Measurements from ENCODE around the gene FOXC2.
A peak's percentile ranks its signal among the peaks of the same experiment; 100 is the strongest.

Gene FOXC2

GRCh38 chr16:86566601-86566965 lies at the start of gene FOXC2:
FOXC2 (plus strand) TSS chr16:86566829; CDS start chr16:86567336, 507 bp downstream.
- DNase-seq (ENCODE audit: low spot score), result no peak

DNA sequence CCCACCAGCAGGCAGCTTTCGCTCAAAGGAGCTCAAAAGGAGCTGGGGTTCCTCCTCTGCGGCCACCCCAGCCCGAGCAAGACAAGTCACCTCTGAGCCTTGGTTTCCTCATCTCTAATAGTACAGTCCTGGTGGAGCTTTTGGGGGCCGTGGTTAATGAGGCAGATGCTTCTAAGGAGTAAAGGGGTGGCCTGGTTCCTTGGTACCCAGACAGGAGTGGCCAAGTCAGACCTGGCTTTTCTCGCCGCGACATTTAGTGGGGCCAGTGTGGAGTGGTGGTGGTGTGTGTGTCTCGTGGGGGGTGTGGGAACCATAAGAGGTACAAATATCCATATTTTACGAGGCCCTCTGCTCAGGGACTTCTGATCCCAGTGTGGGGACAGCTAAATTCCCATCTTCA lies 49.6 kb upstream of the FOXC2 start:
- DNase-seq (ENCODE audit: low spot score), result no peak

- DNase-seq (ENCODE audit: low spot score), result peak; percentile 50
Measured at GRCh38 chr16:86517652-86518258, 48.9 kb upstream of the FOXC2 start.

DNA sequence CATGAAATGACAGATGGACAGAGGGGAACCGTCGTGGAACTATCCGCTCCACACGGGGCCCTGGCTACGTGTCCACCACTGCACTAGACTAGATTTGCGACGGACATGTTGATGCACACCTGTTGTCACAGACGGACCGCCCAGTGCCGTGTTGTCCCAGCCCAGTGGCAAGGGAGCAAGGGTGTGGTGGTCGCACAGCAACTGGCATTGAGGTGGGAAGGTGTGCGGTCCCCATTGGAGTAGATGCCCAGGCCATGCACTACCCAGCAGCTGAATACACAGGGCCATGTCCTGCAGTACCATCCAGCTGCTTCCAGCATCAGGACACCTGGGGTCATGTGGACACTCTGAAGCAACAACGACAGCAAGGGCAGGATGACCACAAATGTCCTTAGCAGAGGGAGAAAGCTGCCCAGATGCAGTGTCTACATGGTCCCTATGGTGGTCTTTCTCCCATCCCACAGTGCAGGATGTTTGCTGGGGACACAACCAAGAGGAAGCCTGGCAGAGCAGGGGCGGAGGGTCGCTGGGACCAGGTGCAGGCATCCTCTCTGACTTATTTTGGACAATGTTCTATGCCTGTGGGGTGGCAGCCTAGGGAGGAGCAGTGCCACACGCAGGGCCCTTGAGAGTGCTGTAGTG lies 47.5 kb upstream of the FOXC2 start:
- no peak for DNase-seq (ENCODE audit: low spot score)

GRCh38 chr16:86519649-86520316 lies 46.8 kb upstream of the FOXC2 start:
- DNase-seq (ENCODE audit: low spot score), result peak; percentile 35

DNA sequence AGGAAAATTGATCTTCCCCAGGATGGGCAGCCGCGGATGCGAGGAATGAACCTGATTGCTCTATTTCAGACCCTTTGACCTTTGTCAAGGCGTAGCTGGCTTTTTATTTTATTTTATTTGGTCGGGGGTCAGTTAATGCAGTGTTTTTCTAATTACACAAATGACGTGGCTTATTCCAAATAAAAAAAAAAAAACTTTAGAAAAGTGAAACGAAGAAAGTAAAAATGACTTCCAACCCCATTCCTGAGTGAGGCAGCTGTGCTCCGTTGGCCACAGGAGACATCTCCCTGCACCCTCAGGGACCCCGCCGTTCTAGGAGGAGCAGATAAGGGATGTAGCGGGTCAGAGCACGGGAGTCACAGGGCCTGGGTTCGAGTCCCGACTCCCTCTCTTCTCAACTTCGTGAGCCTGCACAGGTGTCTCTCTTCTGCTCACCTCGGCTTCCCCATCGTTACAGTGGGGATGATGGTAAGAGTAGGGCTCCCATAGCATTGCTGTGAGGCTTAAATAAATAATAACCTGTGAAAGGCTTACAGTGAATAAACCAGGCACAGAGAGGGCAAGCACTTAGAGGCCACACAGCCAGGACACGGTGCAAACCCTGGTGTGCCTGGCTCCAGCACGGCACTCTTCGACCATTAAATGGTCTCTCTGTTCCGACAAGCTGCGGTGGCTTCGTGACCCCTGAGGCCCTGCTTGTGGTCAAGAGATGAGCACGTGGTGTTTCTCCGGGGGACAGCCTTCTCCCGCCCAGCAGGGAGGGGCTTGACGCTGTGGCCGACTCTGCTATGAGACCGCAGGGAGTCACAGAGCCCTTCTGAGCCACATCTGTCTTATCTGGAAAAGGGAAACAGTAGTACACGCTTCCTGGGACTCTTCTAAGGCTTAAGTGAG lies 46.1 kb upstream of the FOXC2 start:
- no peak for DNase-seq (ENCODE audit: low spot score)

DNA sequence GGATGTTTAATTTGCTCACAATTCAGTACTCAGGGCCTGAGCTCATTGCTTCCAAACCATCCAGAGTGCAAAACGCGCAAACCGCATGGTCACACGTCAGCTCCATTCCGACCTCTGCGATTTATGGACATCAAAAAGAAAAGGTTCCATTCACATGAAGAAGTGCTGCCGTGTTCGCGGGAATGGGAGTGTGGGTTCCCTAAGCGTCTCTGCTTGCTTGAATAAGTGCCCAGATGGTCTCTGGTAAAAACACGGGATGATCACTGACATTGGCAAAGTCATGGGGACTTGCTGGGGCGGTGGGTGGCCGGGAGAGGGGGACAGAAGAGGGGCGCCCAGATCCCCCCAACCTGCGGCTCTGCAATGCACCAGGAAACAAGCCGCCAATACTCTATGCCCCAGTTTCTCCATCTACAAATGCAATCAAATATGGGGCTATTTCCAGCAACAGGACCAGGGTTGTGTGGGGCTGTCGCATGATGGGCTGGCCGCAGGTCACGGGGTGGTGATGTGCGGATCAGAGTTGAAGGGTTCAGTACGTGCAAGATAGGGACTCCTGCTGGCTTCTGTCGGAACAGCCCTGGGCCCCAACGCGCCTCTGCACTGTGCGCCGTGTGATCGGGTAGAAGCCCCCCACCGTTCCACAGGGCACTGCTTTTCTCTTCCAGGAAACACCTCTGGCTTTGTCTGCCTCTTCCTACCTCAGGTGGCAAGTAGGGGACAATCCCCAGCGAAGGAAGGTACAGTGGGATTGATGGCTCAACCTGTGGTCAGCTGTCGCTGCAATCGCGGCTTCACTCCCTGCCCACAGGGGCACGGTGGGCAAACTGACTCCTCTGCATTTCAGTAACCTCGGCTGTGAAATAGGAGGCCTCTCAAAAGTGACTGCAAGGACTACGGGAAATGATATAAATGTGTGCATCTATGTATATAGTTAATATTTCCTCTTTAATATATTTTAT lies 45.1 kb upstream of the FOXC2 start:
- DNase-seq (ENCODE audit: low spot score), result no peak

- DNase-seq (ENCODE audit: low spot score), result no peak
Measured at GRCh38 chr16:86522634-86523033, 44.0 kb upstream of the FOXC2 start.

DNA sequence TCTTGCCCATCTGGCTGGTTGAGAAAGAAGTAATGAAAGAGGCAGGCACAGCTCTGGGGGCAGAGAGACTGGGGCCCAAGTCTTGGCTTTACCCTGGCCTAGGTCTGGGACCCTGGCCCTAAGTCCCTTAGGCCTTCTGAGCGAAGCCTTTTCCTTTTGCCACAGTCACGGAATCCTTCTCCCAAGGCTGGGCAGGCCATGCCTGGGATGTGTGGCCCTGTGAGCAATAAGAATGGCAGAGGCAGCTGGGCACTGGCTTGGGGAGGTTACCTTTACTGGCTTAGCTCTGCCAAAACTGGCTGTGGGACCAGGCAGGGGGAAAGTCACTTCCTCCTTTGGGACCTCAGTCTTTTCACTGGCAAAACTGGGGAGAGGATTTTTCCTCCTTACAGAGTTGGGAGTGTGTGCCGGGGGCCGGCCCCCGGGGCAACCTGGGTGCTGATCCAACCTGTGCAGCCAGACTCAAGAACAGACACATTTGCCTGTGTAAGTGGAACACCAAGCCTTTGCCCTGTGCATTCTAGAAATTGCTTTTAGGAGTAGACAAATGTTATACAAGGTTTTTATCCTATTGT lies 43.4 kb upstream of the FOXC2 start:
- DNase-seq (ENCODE audit: low spot score), result no peak

DNA sequence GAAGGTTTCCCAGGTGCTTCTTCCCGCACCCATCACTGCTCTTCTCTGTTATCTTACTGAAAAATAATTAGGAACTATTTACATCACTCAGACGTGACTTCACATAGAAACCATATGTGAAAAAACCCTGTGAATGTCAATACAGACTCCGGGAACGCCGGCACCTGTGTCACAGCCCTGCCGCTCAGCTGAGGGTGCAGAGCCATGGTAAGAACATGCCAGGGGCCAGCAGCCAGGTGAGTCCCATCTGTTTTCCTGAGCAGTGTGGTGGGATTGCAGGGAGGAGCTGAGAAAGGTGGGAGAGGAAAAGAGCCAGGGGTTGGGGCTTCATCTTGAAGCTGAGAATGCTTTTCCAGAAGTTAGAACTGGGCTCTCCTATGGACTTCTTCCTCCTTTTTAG lies 42.6 kb upstream of the FOXC2 start:
- DNase-seq (ENCODE audit: low spot score), result no peak

- DNase-seq (ENCODE audit: low spot score), result no peak
Measured at GRCh38 chr16:86525696-86526095, 40.9 kb upstream of the FOXC2 start.

DNA sequence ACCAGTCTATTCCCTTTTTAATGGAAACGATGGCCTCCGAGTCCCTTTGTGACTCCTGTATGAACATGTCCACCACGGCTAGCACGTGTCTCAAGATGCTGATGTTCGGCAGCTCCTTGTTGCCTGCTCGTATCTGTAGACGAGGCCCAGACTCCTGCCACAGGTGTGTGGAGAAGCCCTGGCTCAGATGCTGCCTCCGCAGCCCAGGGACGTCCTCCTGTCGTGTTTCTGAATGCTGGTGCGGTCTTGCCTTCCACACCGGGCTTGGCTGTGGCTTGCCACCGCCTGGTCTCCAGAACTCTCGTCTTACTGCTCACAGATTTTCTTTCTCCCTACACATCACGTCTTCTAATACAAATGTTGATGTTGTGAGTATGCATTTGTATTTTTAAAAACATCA lies 39.3 kb upstream of the FOXC2 start:
- no peak for DNase-seq (ENCODE audit: low spot score)

DNA sequence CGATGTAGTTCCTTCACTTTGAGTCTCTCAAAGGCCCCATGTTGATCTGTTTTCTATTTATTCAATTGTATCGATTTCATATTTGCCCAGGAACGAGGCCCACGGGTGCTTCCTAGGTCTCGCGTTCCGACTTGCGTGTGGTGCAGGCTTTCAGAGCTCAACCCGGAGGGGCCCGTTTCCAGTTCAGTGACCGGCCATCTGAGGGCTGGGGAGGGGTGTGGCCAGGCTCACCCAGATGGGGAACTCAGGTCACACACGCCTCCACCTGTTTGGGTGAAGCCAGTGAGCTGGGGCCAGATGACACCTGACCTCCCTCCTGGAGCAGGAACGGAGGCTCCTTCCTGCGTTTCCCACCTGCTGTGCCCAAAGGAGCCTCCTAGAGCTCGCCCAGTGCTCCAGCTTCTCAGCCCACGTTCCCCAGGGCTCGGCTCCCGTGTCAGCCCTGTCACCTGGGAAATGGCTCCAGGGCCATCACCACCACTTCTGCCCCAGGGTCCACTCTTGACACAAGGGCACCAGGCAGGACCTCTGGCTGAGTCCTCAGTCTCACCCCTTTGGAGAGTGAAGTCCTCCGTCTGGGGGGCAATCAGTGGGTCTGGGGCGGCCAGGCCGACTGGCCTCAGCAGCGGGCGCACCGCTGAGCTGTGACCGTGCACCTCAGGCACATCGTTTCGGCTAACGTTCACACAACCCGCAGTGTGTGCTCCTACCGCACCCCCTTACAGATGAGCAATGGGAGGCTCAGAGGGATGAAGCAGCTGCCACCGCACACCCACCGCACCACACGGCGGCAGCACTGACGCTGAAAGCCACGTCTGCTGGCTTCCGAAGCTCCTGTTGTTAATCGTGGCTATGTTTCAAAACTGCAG lies 38.3 kb upstream of the FOXC2 start:
- DNase-seq (ENCODE audit: low spot score), result no peak

DNA sequence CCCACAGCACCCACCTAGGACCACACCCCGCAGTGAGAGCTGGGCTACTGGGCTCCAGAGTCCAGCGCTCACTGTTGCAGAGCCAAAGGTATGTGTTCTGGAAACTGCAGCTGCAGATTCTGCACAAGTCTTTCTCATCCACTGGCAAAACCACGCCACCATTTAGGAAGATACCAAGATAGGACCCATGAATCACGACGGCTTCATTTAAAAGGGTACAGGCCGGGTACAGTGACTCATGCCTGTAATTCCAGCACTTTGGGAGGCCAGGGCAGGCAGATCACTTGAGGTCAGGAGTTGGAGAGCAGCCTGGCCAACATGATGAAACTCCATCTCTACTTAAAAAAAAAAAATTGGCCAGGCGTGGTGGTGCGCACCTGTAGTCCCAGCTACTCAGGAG lies 37.5 kb upstream of the FOXC2 start:
- no peak for DNase-seq (ENCODE audit: low spot score)

GRCh38 chr16:86530251-86531190 lies 36.1 kb upstream of the FOXC2 start:
- DNase-seq (ENCODE audit: low spot score), result no peak

GRCh38 chr16:86531191-86531545 lies 35.5 kb upstream of the FOXC2 start:
- peak; percentile 97 for DNase-seq (ENCODE audit: low spot score)

- no peak for DNase-seq (ENCODE audit: low spot score)
Measured at GRCh38 chr16:86531641-86532525, 34.7 kb upstream of the FOXC2 start.

- no peak for DNase-seq (ENCODE audit: low spot score)
Measured at GRCh38 chr16:86532526-86532815, 34.2 kb upstream of the FOXC2 start.

Measured in pons (tissue), 1 donor.